GM21515 (cell line): ENCODE measurements around the gene GLG1.
"Not testable (repeated sequence)": the region's sequence is repeated elsewhere in the genome, so short reads cannot be mapped to it uniquely, and the experiment has no call there.

Experiments used
- ATAC-seq: cut with Tn5 transposase; IDR thresholded peaks from one replicate; pipeline ENCODE4 v1.9.1; 2021; ENCODE audit not compliant: unreplicated experiment

Gene GLG1

DNA sequence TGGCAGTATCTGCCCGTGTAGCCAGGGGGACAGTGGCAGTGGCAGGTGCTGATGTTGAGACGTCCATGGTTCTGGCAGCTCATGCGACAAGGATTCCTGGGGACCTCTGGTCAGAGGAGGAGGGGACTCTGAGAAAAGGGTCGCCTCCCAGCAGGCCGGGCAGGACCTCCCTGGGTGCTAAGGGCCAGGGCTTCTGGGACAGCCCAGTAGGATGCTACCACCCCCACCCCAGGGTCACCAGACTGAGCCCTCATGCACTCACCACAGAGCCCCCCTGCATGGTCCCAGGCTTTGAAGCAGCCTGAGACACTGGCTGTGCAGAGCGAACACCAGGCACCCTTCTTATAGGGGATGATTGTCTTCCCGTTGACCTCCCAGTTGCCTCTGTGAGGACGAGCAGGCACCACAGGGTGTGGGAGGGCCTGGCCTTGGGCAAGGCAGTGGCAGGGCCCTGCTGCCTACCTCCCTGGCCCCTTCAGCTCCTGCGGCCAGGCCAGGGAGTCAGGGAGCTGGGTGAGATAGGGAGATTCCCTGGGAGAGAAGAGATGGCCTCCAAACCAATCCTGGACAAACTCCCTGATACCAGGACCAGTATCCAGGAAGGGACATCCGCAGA is 194.0 kb downstream of the GLG1 start:
- ATAC-seq: not testable (repeated sequence)

DNA sequence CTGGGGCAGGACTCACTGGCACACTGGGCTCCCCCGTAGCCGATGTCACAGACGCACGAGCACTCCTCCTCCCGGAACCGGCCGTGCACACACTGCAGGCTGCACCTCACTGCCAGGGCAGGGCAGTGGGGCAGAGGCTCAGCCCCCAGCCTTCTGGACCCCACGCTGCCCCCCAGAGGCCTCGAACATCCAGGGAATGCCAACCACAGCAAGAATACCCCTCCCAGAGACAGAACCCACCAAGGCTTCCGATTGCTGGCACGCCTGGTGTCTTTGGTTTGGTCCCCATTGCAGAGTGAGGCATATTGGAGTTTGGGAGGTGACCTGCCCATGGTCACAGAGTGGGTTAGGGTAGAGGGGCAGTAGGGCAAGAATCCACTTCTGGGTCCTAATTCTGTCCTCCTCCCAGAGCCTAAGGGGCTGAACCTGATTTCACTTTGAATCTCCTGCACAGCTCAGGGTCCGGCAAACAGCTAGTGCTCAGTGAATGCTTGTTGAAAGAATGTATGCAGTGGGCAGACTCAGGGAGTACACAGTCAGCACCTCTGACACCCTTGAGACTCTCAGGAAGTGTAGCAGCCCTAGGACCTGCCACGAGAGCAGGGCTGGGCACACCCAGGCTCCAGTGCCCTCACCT is 194.7 kb downstream of the GLG1 start:
- not testable (repeated sequence) for ATAC-seq

DNA sequence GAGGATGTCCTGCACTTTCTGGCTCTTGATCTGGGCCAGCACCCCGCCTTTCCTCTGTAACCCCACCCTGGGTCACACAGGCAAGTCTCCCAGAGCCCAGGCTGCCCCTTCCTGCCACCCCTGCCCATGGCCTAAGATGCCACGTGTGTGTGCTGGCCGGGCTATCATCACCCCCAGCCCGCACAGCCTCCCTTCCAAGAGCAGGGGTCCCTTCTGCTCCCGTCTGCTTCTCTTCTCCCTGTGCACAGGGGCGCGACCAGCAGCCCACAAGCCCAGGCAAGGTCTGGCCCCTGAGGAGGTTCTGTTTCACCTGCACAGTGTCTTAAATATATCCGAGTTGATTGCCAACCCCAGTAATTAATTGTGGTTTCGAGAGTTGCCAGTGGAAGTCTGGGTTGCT is 195.9 kb downstream of the GLG1 start:
- not testable (repeated sequence) for ATAC-seq

DNA sequence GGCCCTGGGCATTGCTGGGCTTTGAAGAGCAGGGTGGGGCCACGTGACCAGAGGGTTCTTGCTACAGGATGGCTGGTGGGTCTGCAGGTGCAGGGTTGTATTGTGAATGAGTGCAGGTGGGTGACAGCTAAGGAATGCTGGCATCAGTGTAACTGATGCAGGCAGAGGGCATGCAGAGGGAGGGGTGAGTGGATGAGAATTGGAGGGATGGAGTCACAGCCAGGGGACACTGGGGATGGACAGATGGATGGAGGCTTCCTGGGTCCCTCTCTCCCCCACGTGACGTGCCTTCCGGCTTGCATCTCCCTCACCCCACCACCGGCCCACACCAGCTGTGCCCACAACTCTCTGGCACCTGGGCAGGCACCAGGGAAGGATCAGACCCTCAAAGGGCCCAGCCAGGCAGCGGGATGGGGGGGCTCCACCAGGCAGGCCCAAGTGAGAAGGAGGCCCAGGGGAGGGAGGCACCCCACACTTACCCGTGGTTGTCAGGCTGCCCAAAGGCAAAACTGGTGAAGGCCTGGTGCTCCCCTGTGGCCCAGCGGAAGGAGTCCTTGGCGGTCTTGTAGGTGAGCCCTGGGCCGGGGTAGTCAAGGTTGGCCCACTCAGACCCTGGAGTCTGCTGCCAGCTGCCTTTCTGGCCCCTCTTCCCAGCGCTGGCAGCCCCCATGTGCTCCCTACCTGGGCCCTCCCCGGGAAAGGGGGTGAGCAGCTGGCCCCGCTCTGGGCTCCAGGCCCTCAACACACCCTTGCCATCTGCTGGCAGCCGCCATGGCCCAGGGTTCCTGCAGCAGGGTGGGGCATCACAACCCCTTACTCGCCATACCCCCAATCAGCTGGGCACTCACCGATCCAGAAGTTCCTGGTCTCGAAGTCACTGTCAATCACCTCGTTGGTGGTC is 196.6 kb downstream of the GLG1 start:
- not testable (repeated sequence) for ATAC-seq

DNA sequence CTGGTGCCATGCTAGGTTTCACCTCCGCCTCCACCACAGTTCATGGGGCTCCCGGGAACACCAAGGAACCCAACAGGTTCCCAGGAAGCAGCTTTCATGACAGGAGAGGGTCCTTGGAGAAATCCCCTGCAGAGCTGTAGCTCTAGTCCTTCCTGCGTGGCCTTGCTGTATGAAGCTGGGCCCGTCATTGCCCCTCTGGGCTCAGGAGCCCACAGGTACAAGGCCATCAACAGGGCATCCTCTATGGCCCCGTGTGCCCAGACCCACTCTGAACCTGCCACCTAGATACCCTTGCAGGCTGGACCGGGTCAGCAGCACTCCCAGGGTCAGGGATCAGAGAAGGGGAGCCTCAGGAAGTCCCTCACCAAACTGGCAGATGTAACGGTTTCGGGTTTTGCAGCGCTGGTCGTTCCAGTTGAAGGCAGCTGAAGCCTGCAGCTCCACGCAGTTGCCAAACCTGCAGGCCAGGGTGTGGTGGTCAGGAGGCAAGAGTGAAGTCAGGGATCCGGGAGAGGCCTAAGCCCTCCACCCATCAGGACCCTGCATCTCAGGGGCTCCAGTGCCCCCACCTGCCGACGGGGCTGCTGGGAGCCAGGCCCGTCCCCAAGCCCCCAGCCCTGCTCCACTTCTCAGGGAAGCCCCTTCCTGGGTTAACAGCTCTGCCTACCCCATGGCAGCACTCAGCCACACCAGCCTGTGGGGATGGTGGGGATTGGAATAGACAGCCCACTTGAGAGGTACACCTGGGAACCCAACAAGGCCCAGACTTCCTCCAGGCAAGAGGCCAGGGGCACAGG is 197.5 kb downstream of the GLG1 start:
- ATAC-seq: not testable (repeated sequence)

DNA sequence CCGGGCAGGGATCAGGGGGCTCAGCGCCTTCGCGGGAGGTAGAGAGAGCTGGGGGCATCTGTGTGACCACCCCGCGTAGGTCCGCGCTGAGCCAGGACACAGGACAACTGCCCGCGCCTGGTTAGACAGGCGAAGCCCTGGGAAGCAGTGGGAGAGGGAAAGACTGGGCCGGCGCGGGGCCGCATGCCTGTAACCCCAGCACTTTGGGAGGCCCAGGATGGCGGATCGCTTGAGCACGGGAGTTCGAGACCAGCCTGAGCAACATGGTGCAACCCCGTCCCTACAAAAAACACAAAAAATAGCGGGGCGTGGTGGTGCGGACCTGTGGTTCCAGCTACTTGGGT is 199.6 kb downstream of the GLG1 start:
- not testable (repeated sequence) for ATAC-seq

DNA sequence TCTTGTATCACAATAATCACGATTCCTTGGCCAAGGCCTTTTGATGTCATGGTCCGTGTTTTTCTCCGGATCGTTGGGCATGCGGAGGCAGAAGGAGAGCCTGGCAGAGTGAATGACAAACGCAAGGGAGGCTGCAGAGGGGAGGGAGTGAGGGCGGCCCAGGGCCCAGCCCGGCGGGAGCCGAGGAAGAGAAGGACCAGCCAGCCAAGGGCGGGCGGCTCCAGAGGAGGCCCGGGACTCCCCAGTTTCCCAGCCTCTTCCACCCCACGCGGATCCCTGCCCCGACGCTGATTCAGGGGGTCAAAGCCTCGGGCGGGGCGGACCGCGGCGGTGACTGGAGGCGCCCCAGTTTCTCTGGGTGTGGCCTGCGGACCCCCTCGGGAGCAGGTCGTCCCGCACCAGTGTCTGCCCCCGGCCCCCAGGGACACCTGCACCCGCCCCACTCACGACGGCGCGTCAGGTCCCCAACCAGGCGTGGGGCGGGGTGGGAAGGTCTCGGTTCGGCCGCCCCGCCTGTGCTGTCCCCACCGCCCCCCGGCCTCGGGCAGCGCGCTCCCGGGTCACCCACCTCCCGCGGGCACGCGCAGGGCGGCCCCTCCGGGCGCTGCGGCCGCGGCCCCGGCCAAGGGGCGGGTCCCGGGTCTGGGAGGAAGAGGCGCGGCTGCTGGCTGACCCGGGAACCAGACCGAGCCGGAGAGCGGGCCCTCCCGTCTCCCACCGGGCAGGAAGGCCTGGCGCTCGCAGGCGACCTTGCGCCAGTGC is 200.1 kb downstream of the GLG1 start:
- ATAC-seq: not testable (repeated sequence)

DNA sequence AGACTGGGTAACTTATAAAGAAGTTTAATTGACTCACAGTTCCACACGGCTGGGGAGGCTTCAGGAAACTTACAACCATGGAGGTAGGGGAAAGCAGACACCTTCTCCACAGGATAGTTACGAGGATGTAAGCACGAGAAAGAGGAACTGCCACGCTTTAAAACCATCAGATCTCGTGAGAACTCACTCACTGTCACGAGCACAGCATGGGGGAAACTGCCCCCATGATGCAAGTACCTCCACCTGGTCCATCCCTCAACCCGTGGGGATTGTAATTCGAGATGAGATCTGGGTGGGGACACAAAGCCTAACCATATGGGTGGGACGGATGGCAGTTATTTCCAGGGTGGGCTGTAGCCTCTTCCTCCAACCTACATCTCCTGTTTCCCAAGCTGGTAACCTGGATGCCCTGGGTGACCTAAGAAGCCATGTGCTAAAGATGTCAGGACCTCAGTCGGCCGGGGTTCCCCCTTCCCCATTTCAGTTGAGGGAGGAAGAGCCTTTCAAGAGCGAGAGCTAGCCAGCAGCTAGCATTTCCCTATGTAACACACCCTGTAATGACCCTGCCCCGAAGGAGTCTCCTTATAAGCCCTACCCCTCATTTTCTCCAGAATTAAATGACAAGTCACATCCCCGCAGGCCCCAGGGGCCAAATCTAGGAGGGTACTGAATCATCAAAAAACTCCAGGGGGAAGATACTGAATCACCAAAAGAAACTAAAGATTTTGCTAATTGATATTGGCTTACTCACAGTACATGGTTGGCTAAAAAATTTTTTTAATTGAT is 202.6 kb downstream of the GLG1 start:
- not testable (repeated sequence) for ATAC-seq

DNA sequence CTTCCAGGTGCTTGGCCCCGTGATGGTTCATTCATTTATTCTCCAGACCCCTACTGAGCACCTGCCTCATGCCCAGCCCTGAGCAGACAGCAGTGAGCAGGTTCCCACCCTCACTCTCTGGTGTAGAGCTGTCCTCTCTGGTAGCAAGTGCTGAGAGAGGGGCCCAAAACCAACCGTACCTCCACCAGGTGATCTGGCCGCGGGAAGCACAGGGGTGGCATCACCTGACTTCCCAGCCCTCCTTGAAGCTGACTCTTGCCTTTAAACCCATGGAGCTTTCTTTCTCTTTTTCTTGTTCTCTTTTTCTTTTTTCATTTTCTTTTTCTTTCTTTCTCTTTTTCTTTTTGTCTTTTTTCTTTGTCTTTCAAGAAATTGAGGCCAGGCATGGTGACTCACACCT is 206.7 kb downstream of the GLG1 start:
- not testable (repeated sequence) for ATAC-seq

DNA sequence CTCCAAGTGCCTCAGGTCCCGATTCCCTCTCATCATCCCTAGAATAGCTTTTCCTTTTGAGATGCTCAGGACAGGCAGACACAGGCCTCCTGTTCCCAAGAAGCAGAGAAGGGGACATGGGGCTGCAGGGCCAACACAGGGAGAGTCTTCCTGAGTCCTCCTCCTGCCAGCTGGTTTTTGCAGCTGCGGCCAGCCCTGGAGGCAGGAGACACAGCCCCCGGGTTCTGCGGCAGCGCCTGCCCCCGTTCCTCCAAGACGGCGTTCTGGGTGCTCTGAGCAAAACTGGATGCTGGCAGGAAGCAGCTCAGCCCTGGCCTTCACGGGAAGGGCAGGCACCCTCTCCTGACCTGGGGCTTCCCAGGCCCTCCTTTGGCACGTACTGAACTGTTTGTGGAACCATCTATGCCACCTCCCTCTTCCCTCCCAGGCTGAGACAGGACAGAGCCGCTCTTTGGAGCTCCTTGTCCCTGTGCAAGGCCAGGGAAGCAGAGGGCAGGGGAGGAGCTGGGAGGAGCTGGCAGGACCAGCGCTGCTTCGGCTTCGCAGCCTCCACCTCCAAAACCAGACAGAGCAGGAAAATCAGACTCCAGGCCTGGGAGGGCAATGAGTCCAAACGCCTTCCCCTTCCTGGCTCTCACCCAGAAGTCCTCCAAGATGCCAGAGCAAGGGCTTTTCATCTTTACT is 208.6 kb downstream of the GLG1 start:
- ATAC-seq: not testable (repeated sequence)
